Activated CD4-positive, alpha-beta T cell treated with anti-CD3 and anti-CD28 coated beads, Interleukin-2, amount 50 U/mL, for 24 hours (primary cell): ENCODE results near the gene WWC2.
"Not testable (repeated sequence)": the region's sequence is repeated elsewhere in the genome, so short reads cannot be mapped to it uniquely, and the experiment has no call there.

ENCODE experiments used
- DNase-seq, 2 donors: peaks; one replicate each; pipeline ENCODE4 v3.0.0-alpha.2; 2020; ENCODE audit warnings: low read depth in 1 of 2, low spot score in 1 of 2

Gene WWC2

GRCh38 chr4:183100298-183100599 is 1.2 kb downstream of the WWC2 start:
- DNase-seq, result no peak

- DNase-seq, result no peak
Measured at GRCh38 chr4:183100827-183101226, 1.8 kb downstream of the WWC2 start.

- no peak for DNase-seq
Measured at GRCh38 chr4:183101956-183102480, 3.0 kb downstream of the WWC2 start.

GRCh38 chr4:183105092-183105491 is 6.0 kb downstream of the WWC2 start:
- no peak for DNase-seq

GRCh38 chr4:183106839-183107238 is 7.8 kb downstream of the WWC2 start:
- no peak for DNase-seq

GRCh38 chr4:183107891-183108459 is 8.9 kb downstream of the WWC2 start:
- DNase-seq, result no peak

GRCh38 chr4:183110244-183110643 is 11.2 kb downstream of the WWC2 start:
- no peak for DNase-seq

GRCh38 chr4:183111452-183111885 is 12.4 kb downstream of the WWC2 start:
- DNase-seq, result no peak

- no peak for DNase-seq
Measured at GRCh38 chr4:183118141-183118540, 19.1 kb downstream of the WWC2 start.

- no peak for DNase-seq
Measured at GRCh38 chr4:183118585-183118984, 19.5 kb downstream of the WWC2 start.

- DNase-seq, result not testable (repeated sequence)
Measured at GRCh38 chr4:183121660-183122059, 22.6 kb downstream of the WWC2 start.

GRCh38 chr4:183124228-183124627 is 25.2 kb downstream of the WWC2 start:
- no peak for DNase-seq

- no peak for DNase-seq
Measured at GRCh38 chr4:183124865-183125264, 25.8 kb downstream of the WWC2 start.

- no peak for DNase-seq
Measured at GRCh38 chr4:183129125-183129524, 30.1 kb downstream of the WWC2 start.

GRCh38 chr4:183129675-183130074 is 30.6 kb downstream of the WWC2 start:
- DNase-seq, result no peak

GRCh38 chr4:183130328-183131155 is 31.5 kb downstream of the WWC2 start:
- no peak for DNase-seq

- no peak for DNase-seq
Measured at GRCh38 chr4:183132081-183132480, 33.0 kb downstream of the WWC2 start.

GRCh38 chr4:183132865-183133264 is 33.8 kb downstream of the WWC2 start:
- DNase-seq, result no peak

- no peak for DNase-seq
Measured at GRCh38 chr4:183136855-183137254, 37.8 kb downstream of the WWC2 start.

- DNase-seq, result no peak
Measured at GRCh38 chr4:183139058-183139750, 40.1 kb downstream of the WWC2 start.

GRCh38 chr4:183139972-183140570 is 41.0 kb downstream of the WWC2 start:
- DNase-seq, result no peak

GRCh38 chr4:183140911-183141320 is 41.9 kb downstream of the WWC2 start:
- DNase-seq, result no peak
